H1 (cell line): ENCODE measurements around the gene CFAP91. TPM values are rescaled to one million over a fixed set of nuclear protein-coding genes. Genes with fewer than 3 reads are reported as not detected.

Source experiments
- CTCF ChIA-PET: fragments of 300-600 bp; sonication (Branson Sonifier 250); formaldehyde crosslinking; loops from one replicate; lab custom pipeline; 2021; ENCODE audit not compliant: partially characterized antibody; lab: Charles Lee
- POLR2A ChIA-PET: fragments of 300-600 bp; sonication (Branson Sonifier 250); formaldehyde crosslinking; loops from one replicate; lab custom pipeline; 2021; ENCODE audit warnings: inconsistent platforms; ENCODE audit not compliant: partially characterized antibody; lab: Charles Lee
- DNase-seq, 2 experiments: peaks; one replicate each; pipeline versions ENCODE4 v3.0.0 to v3.0.0-alpha.2; 2010 to 2022; ENCODE audit warnings: low spot score in 2 of 2, low read depth in 1 of 2, mixed read lengths in 1 of 2
- FAIRE-seq: peaks from 2 replicates; lab custom pipeline; 2011; peaks lifted over from hg19 to GRCh38; lab: Jason Lieb, UNC
- H2AFZ ChIP-seq: 2 replicates; pipeline ENCODE4 v1.8.1; 2012; ENCODE audit warnings: low read length, inconsistent platforms
- H2AK5ac ChIP-seq: 2 replicates; pipeline ENCODE4 v1.6.1; 2013; ENCODE audit warnings: low read depth, low read length
- H2BK120ac ChIP-seq: replicated peaks from 2 replicates; pipeline ENCODE3; 2013; ENCODE audit warnings: low read depth, low read length, inconsistent platforms
- H2BK12ac ChIP-seq: 2 replicates; pipeline ENCODE4 v1.6.1; 2013; ENCODE audit warnings: low read depth, low read length
- H2BK15ac ChIP-seq: 2 replicates; pipeline ENCODE4 v1.6.1; 2013; ENCODE audit warnings: low read length
- H2BK20ac ChIP-seq: 2 replicates; pipeline ENCODE4 v1.6.1; 2013; ENCODE audit warnings: low read length
- H2BK5ac ChIP-seq: 2 replicates; pipeline ENCODE4 v1.6.1; 2013; ENCODE audit warnings: low read depth, low read length
- H3K14ac ChIP-seq: 2 replicates; pipeline ENCODE4 v1.6.1; 2013; ENCODE audit warnings: inconsistent platforms; ENCODE audit not compliant: insufficient read length
- H3K18ac ChIP-seq: 2 replicates; pipeline ENCODE4 v1.6.1; 2013; ENCODE audit warnings: low read length; ENCODE audit errors: extremely low read depth
- H3K23ac ChIP-seq: 2 replicates; pipeline ENCODE4 v1.6.1; 2013; ENCODE audit warnings: inconsistent platforms; ENCODE audit not compliant: insufficient read length
- H3K23me2 ChIP-seq: 2 replicates; pipeline ENCODE4 v1.6.1; 2013; ENCODE audit warnings: low read depth, low read length
- H3K27ac ChIP-seq: 2 replicates; pipeline ENCODE4 v1.6.1; 2011; ENCODE audit warnings: low read depth, low read length, inconsistent platforms
- H3K27me3 ChIP-seq, 4 experiments: replicated peaks in 1 of 4; 1 replicate in 1 of 4; 2 replicates in 3 of 4; pipeline versions ENCODE4 v1.6.1 to v1.8.1; 2011 to 2013; ENCODE audit warnings: low read length in 3 of 4, mild to moderate bottlenecking in 3 of 4, inconsistent platforms in 2 of 4, mixed read lengths in 2 of 4, moderate library complexity in 1 of 4; ENCODE audit not compliant: control insufficient read depth in 3 of 4, insufficient read depth in 3 of 4; ENCODE audit errors: extremely low read depth in 1 of 4
- H3K36me3 ChIP-seq, 4 experiments: 2 replicates each; pipeline versions ENCODE4 v1.6.1 to v1.8.1; 2011 to 2013; ENCODE audit warnings: mild to moderate bottlenecking in 4 of 4, low read length in 3 of 4, moderate library complexity in 2 of 4, control low read depth in 1 of 4, inconsistent platforms in 1 of 4; ENCODE audit not compliant: insufficient read depth in 4 of 4, control insufficient read depth in 2 of 4
- H3K4ac ChIP-seq: replicated peaks from 2 replicates; pipeline ENCODE3; 2013; ENCODE audit warnings: low read length, low read depth, mixed read lengths, inconsistent platforms; ENCODE audit not compliant: insufficient read length
- H3K4me1 ChIP-seq, 4 experiments: replicated peaks in 1 of 4; 1 replicate in 1 of 4; 2 replicates in 3 of 4; pipeline versions ENCODE4 v1.6.1 to v1.8.1; 2011 to 2013; ENCODE audit warnings: low read length in 3 of 4, inconsistent platforms in 2 of 4, mixed read lengths in 1 of 4; ENCODE audit not compliant: insufficient read depth in 4 of 4, control insufficient read depth in 3 of 4
- H3K4me2 ChIP-seq, 2 experiments: 2 replicates each; pipeline versions ENCODE4 v1.6.1 to v1.8.1; 2011 to 2013; ENCODE audit warnings: low read depth in 2 of 2, low read length in 2 of 2, control low read depth in 1 of 2, inconsistent platforms in 1 of 2, mild to moderate bottlenecking in 1 of 2; ENCODE audit not compliant: insufficient read depth in 1 of 2
- H3K4me3 ChIP-seq, 4 experiments: fragments of 200-600, 300-600 bp in 1 of 4; sonication (generic), shearing (Covaris generic), sonication (Bioruptor Twin) in 1 of 4; 2 replicates each; pipeline versions ENCODE4 v1.5.1 to v1.8.1; 2011 to 2016; ENCODE audit warnings: low read length in 4 of 4, low read depth in 3 of 4, control low read depth in 2 of 4, inconsistent platforms in 2 of 4, mild to moderate bottlenecking in 2 of 4, mixed read lengths in 1 of 4, moderate library complexity in 1 of 4; ENCODE audit not compliant: insufficient read depth in 2 of 4; ENCODE audit errors: extremely low read depth in 1 of 4
- H3K56ac ChIP-seq: replicated peaks from 2 replicates; pipeline ENCODE3; 2013; ENCODE audit warnings: low read depth, mild to moderate bottlenecking, mixed read lengths, low read length, inconsistent platforms; ENCODE audit not compliant: insufficient read length
- H3K79me1 ChIP-seq: 2 replicates; pipeline ENCODE4 v1.6.1; 2013; ENCODE audit warnings: low read depth, low read length, control low read depth
- H3K79me2 ChIP-seq, 2 experiments: 2 replicates each; pipeline versions ENCODE4 v1.6.1 to v1.8.1; 2012 to 2013; ENCODE audit warnings: low read length in 2 of 2, mild to moderate bottlenecking in 2 of 2, inconsistent platforms in 1 of 2; ENCODE audit not compliant: insufficient read depth in 2 of 2, control insufficient read depth in 1 of 2
- H3K9ac ChIP-seq, 4 experiments: replicated peaks in 1 of 4; 1 replicate in 1 of 4; 2 replicates in 3 of 4; pipeline versions ENCODE4 v1.6.1 to v1.8.1; 2011 to 2013; ENCODE audit warnings: low read depth in 3 of 4, low read length in 3 of 4, control low read depth in 2 of 4, mild to moderate bottlenecking in 2 of 4, moderate library complexity in 2 of 4, inconsistent platforms in 1 of 4; ENCODE audit errors: extremely low read depth in 1 of 4
- H3K9me3 ChIP-seq, 2 experiments: 2 replicates each; pipeline versions ENCODE4 v1.6.1 to v1.8.1; 2012 to 2013; ENCODE audit warnings: mild to moderate bottlenecking in 2 of 2, moderate library complexity in 2 of 2, control low read depth in 1 of 2, inconsistent platforms in 1 of 2, low read depth in 1 of 2, low read length in 1 of 2, mixed read lengths in 1 of 2; ENCODE audit not compliant: insufficient read depth in 2 of 2
- H4K20me1 ChIP-seq, 2 experiments: replicated peaks in 1 of 2; 2 replicates each; pipeline versions ENCODE3 to v1.8.1; 2011 to 2013; ENCODE audit warnings: inconsistent platforms in 2 of 2, low read length in 2 of 2, mild to moderate bottlenecking in 1 of 2; ENCODE audit not compliant: insufficient read depth in 2 of 2, control insufficient read depth in 1 of 2
- H4K5ac ChIP-seq: 2 replicates; pipeline ENCODE4 v1.6.1; 2013; ENCODE audit warnings: low read length, low read depth, mixed read lengths, inconsistent platforms; ENCODE audit not compliant: insufficient read length
- H4K8ac ChIP-seq: 2 replicates; pipeline ENCODE4 v1.8.0; 2013; ENCODE audit warnings: mild to moderate bottlenecking, moderate library complexity, low read length, inconsistent platforms; ENCODE audit not compliant: insufficient read depth; ENCODE audit errors: extremely low read depth
- H4K91ac ChIP-seq: replicated peaks from 2 replicates; pipeline ENCODE3; 2013; ENCODE audit warnings: low read length, mixed read lengths, inconsistent platforms; ENCODE audit not compliant: insufficient read length
- BACH1 ChIP-seq: IDR thresholded peaks from 2 replicates; pipeline ENCODE4 v1.6.1; 2012; ENCODE audit warnings: low read length, improper control_type of control experiment
- CBX5 ChIP-seq: fragments of 300-800, 300-1000 bp; sonication (generic); IDR thresholded peaks from 2 replicates; pipeline ENCODE4 v1.7.1; 2016; ENCODE audit warnings: antibody characterized with exemption, low read length, low read depth
- CTBP2 ChIP-seq: IDR thresholded peaks from 2 replicates; pipeline ENCODE4 v1.7.0; 2011; ENCODE audit warnings: borderline replicate concordance, mild to moderate bottlenecking, moderate library complexity, mixed read lengths, low read length; ENCODE audit not compliant: insufficient read depth, insufficient read length
- HDAC2 ChIP-seq, 2 experiments: fragments of 300-600 bp in 1 of 2; sonication (generic) in 1 of 2; IDR thresholded peaks; 2 replicates each; pipeline ENCODE4 v1.6.1; 2011 to 2012; ENCODE audit warnings: low read depth in 2 of 2, low read length in 2 of 2, mild to moderate bottlenecking in 2 of 2, moderate library complexity in 2 of 2, borderline replicate concordance in 1 of 2, inconsistent platforms in 1 of 2
- MAFK ChIP-seq: IDR thresholded peaks from 2 replicates; pipeline ENCODE4 v1.6.1; 2012; ENCODE audit warnings: low read depth, mild to moderate bottlenecking, improper control_type of control experiment, low read length
- NANOG ChIP-seq: IDR thresholded peaks from 2 replicates; pipeline ENCODE4 v1.6.1; 2011; ENCODE audit warnings: low read length, low read depth, mild to moderate bottlenecking, inconsistent platforms; ENCODE audit not compliant: insufficient read depth, poor library complexity, severe bottlenecking
- PHF8 ChIP-seq: fragments of 200-600 bp; sonication (generic); conservative IDR thresholded peaks from 2 replicates; pipeline ENCODE4 v1.7.1; 2012; ENCODE audit warnings: low read depth, mild to moderate bottlenecking, inconsistent platforms, low read length, moderate library complexity
- RAD21 ChIP-seq, 2 experiments: IDR thresholded peaks in 1 of 2; conservative IDR thresholded peaks in 1 of 2; 2 replicates each; pipeline ENCODE4 v1.6.1; 2011; ENCODE audit warnings: low read depth in 2 of 2, low read length in 2 of 2, improper control_type of control experiment in 1 of 2, inconsistent platforms in 1 of 2, mild to moderate bottlenecking in 1 of 2, moderate library complexity in 1 of 2
- SP1 ChIP-seq: IDR thresholded peaks from 2 replicates; pipeline ENCODE4 v1.6.1; 2011; ENCODE audit warnings: low read depth, low read length
- SUZ12 ChIP-seq: fragments of 200-600 bp; sonication (generic); IDR thresholded peaks from 2 replicates; pipeline ENCODE4 v1.6.1; 2012; ENCODE audit warnings: mild to moderate bottlenecking, inconsistent platforms, low read length, moderate library complexity, mixed read lengths
- TAF7 ChIP-seq: optimal IDR thresholded peaks from 2 replicates; pipeline ENCODE3; 2011; ENCODE audit warnings: low read depth, mild to moderate bottlenecking, inconsistent platforms, low read length, moderate library complexity, borderline replicate concordance
- TBP ChIP-seq: IDR thresholded peaks from 2 replicates; pipeline ENCODE4 v1.6.1; 2011; ENCODE audit warnings: low read depth, low read length, improper control_type of control experiment
- WGBS, 2 experiments: shearing (Covaris generic) in 1 of 2; methylation state at CpG; one replicate each; pipeline versions ENCODE4 v1.1.6 to v1.1.7; 2013 to 2015; ENCODE audit warnings: low lambda C conversion rate in 2 of 2, mixed read lengths in 2 of 2, inconsistent platforms in 1 of 2, low coverage in 1 of 2, missing lambda C conversion rate in 1 of 2; ENCODE audit not compliant: insufficient replicate concordance in 2 of 2, insufficient coverage in 1 of 2, insufficient read length in 1 of 2; ENCODE audit errors: extremely low coverage in 1 of 2, missing lambda C conversion rate in 1 of 2; 5-methylcytosine and 5-hydroxymethylcytosine counted together
- polyA plus RNA-seq, 7 experiments: library from polyadenylated mRNA; depleted of rRNA in 3 of 7; stranded (reverse) in 5 of 7; unstranded in 2 of 7; fragments of >200 nt in 5 of 7; fragments of 200-250 nt in 2 of 7; gene quantifications; 1 replicate in 5 of 7; 2 replicates in 1 of 7; 4 replicates in 1 of 7; pipeline versions ENCODE4 v1.2.1 to v1.2.3, GENCODE V29; 2011 to 2013; ENCODE audit warnings: missing spikeins in 2 of 7, mixed read lengths in 2 of 7
- total RNA-seq: library from RNA; stranded (reverse); fragmentation: NEBNext Ultra II Directional; extraction: Animal tissue kit (Norgen Biotek cat#: 25700); gene quantifications from 2 replicates; pipeline ENCODE4 v1.2.1, GENCODE V29; 2021
- TF ChIP-seq, protein P1 (sequence below): IDR thresholded peaks from 2 replicates; pipeline ENCODE4 v1.6.1; 2012; ENCODE audit warnings: inconsistent platforms

The CFAP91 gene
- total and polyA plus RNA-seq, 2 of the 8 experiments (the other 6 are each of a cell fraction or from before 2014, with no cell fraction given), result 5.4 to 7.4 TPM

DNA sequence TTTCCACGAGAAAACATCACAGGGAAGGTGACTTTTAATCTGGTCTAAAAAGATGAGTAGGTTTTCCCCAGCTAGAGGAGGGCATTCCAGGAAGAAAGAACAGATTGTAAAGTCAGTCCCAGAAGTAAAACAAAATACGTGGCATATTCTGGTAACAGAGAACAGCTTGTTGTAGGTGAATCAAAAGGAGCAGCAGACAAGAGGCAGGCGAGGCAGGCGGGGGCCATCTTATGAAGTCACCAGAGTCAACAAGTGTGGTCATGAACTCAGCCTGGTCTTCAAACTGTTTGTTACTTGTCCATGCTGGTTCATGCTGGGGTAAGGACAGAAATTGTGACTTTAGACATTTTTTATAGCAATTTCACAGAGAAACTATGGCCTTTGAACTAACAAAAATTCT is 38.5 kb upstream of the CFAP91 start:
- Histone ChIP-seq H4K20me1 (no peaks in the 10 kb centered on the region), H2BK5ac (no peak overlapping the region), H2BK120ac (no peak overlapping the region), H3K4me3 (no peak overlapping the region), H3K14ac (no peak overlapping the region), H4K91ac (no peak overlapping the region), H3K36me3 (peaks cover 0 to 5% (median 2%) of the 10 kb centered on the region in 4 experiments; a peak in 2 of 8 replicates), H3K9me3 (no peaks in the 10 kb centered on the region), H3K79me2 (no peaks in the 10 kb centered on the region), H3K27ac (no peak overlapping the region), H4K5ac (no peak overlapping the region), H3K56ac (no peak overlapping the region), H3K4ac (no peak overlapping the region), H3K79me1 (no peaks in the 10 kb centered on the region), H3K23me2 (no peaks in the 10 kb centered on the region), H3K9ac (no peak overlapping the region), H4K8ac (no peak overlapping the region), H3K4me1 (no peaks in the 10 kb centered on the region), H2BK15ac (no peak overlapping the region), H2BK20ac (no peak overlapping the region), H3K27me3 (no peaks in the 10 kb centered on the region), H3K18ac (no peak overlapping the region), H2AK5ac (no peak overlapping the region), H3K4me2 (no peak overlapping the region), H2AFZ (no peak overlapping the region), H2BK12ac (no peak overlapping the region), H3K23ac (no peak overlapping the region)
- FAIRE-seq (no peak), DNase-seq (no peak)
- WGBS, 2 experiments, result 89% methylated on average over 4 of the region's 4 CpGs; no CpG with 5 or more reads in 1 of the 2 experiments
- ChIA-PET POLR2A (interaction anchor here (1.4 kb wide), 1 partner anchor 166 kb away, joined by 3 read pairs; the partner anchor contains the start of gene TIMMDC1), CTCF (interaction anchor here (1.8 kb wide), 2 partner anchors 14 to 25 kb away, joined by 6 to 7 read pairs; no protein-coding TSS in a partner anchor)
- no peak for TF ChIP-seq HDAC2 (IDR thresholded peaks at IDR 0.05; ENCODE audit: borderline replicate concordance in 1 of 2, low read depth in 2 of 2, low read length in 2 of 2)
- TF ChIP-seq SUZ12, result no peak
- TF ChIP-seq MAFK, result no peak
- no peak for TF ChIP-seq RAD21 (IDR thresholded peaks at IDR 0.05 in 1 of 2, conservative IDR thresholded peaks at IDR 0.05 in 1 of 2; ENCODE audit: low read depth in 2 of 2, low read length in 2 of 2)
- TF ChIP-seq PHF8, result no peak
- TF ChIP-seq CTBP2, result no peak
- TF ChIP-seq TBP, result no peak
- TF ChIP-seq BACH1, result no peak
- no peak for TF ChIP-seq SP1
- TF ChIP-seq, protein P1, sequence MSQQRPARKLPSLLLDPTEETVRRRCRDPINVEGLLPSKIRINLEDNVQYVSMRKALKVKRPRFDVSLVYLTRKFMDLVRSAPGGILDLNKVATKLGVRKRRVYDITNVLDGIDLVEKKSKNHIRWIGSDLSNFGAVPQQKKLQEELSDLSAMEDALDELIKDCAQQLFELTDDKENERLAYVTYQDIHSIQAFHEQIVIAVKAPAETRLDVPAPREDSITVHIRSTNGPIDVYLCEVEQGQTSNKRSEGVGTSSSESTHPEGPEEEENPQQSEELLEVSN, result no peak
- TF ChIP-seq TAF7, result no peak
- no peak for TF ChIP-seq NANOG
- TF ChIP-seq CBX5, result no peak
